Measurements from ENCODE around the gene CDKN3.

DNA sequence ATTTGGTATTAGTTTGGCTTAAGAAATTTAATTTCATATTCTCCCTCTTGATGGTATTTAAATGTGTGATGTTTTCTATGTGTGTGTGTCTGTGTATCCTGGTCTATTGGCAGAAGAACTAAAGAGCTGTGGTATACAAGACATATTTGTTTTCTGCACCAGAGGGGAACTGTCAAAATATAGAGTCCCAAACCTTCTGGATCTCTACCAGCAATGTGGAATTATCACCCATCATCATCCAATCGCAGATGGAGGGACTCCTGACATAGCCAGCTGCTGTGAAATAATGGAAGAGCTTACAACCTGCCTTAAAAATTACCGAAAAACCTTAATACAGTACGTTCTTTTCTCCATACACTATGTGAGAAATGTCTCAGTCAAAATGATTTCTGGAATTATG lies 14.6 kb downstream of the CDKN3 start:
- no peak for TF ChIP-seq EZH2 (IDR thresholded peaks at IDR 0.05)
- TF ChIP-seq, protein P1, sequence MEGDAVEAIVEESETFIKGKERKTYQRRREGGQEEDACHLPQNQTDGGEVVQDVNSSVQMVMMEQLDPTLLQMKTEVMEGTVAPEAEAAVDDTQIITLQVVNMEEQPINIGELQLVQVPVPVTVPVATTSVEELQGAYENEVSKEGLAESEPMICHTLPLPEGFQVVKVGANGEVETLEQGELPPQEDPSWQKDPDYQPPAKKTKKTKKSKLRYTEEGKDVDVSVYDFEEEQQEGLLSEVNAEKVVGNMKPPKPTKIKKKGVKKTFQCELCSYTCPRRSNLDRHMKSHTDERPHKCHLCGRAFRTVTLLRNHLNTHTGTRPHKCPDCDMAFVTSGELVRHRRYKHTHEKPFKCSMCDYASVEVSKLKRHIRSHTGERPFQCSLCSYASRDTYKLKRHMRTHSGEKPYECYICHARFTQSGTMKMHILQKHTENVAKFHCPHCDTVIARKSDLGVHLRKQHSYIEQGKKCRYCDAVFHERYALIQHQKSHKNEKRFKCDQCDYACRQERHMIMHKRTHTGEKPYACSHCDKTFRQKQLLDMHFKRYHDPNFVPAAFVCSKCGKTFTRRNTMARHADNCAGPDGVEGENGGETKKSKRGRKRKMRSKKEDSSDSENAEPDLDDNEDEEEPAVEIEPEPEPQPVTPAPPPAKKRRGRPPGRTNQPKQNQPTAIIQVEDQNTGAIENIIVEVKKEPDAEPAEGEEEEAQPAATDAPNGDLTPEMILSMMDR (IDR thresholded peaks at IDR 0.05): no peak
- no peak for TF ChIP-seq EZH2phosphoT487 (IDR thresholded peaks at IDR 0.05)
